Right forelimb (tissue), 1 donor: Measurements from ENCODE around the gene TEAD4.
A peak's percentile ranks its signal among the peaks of the same experiment; 100 is the strongest.

Experiments used
- DNase-seq: peaks from one replicate; pipeline ENCODE4 v3.0.0-alpha.2; 2018

The TEAD4 gene

DNA sequence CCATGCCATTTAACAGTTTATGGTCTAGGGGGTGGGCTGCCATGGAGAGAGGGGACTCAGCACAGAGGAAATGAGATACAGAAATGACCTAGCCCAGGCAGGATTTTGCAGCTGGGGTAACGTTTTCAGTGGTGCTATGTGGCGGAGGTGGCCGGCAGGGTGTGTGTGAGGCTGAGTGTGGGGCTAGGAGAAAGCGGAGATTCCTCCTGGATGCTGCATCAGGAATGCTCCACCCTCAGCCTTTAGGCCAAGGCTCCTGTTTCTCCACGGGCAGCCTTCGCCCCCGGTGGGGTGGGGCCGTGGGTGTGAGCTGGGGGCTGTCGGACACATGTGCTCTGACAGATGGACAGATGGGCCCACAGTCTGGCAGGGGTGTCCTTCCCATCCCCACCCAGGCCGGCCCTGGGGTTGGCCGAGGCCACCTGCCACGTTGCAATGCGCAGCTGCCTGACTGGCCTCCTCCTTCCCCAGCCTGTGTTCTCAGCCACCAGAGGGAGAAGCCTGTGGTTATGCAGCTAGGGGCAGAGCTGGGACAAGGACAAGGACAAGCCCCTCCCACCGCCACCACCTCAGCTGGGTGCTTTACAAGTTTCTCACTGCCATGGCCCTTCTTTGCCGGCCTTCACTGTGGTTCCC, 44.3 kb downstream of the TEAD4 start:
- peak; percentile 61 for DNase-seq

GRCh38 chr12:3004655-3005565, 45.7 kb downstream of the TEAD4 start:
- peak; percentile 61 for DNase-seq

- DNase-seq: no peak
These were observed 46.5 kb downstream of the TEAD4 start for GRCh38 chr12:3005736-3006135.

- no peak for DNase-seq
These were observed 50.6 kb downstream of the TEAD4 start for GRCh38 chr12:3009780-3010179.

DNA sequence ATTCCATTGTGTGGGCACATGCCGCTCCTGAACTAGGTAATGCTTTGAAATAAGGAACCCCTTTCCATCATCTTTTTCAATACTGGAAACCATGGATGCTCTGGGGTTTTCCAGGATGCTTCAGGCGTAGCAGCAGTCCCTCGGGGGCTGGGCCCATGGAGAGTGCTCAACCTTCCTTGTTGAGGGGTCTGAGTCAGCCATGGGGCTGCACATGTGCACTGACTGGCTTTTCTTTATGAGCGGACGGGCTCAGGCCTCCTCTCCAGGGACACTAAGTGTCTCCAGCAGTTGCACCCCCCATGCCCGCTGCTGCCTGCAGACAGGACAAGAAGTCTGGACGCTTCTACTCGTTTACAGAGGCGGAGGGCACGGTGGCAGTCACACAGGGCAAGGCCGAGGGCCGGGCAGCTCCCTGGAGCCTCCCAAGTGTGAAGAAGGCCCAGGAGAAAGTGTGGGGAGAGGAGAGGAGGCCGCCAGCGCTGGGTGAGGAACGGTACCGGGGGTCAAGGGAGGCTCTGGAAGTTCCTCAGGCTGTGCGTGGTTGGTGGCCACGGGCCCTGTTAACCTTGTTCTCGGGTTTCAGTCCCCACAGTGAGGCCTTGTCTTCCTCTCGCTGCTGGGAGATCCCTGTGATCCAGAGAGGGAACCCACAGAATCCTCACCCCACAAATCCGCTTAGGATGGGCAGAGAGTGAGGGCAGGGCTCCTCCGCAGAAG, 51.2 kb downstream of the TEAD4 start:
- no peak for DNase-seq

- no peak for DNase-seq
These were observed 53.6 kb downstream of the TEAD4 start for GRCh38 chr12:3012786-3013185.

DNA sequence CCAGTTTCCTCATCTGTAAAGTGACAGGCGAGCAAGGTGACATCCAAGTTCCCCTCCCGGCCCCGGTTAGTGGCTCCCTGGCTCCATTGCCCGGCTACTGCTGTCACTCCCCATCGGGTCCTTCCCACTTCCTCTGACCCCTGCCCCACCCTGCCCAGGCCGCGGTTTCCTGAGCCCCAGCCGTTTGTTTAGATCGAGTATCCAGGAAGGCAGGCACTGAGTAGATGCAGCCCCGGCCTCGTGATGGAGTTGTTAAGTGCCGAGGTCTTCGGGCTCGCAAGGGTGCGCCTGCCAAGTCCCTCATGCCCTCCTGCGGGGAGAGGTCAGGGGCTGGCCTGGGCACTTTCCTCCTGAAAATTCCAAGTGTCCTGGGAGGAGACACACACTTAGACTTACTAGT, 55.4 kb downstream of the TEAD4 start:
- DNase-seq: no peak

GRCh38 chr12:3015356-3015755, 56.2 kb downstream of the TEAD4 start:
- DNase-seq: no peak

- no peak for DNase-seq
These were observed 57.0 kb downstream of the TEAD4 start for GRCh38 chr12:3016191-3016590.

GRCh38 chr12:3017281-3017680, 58.1 kb downstream of the TEAD4 start:
- no peak for DNase-seq

DNA sequence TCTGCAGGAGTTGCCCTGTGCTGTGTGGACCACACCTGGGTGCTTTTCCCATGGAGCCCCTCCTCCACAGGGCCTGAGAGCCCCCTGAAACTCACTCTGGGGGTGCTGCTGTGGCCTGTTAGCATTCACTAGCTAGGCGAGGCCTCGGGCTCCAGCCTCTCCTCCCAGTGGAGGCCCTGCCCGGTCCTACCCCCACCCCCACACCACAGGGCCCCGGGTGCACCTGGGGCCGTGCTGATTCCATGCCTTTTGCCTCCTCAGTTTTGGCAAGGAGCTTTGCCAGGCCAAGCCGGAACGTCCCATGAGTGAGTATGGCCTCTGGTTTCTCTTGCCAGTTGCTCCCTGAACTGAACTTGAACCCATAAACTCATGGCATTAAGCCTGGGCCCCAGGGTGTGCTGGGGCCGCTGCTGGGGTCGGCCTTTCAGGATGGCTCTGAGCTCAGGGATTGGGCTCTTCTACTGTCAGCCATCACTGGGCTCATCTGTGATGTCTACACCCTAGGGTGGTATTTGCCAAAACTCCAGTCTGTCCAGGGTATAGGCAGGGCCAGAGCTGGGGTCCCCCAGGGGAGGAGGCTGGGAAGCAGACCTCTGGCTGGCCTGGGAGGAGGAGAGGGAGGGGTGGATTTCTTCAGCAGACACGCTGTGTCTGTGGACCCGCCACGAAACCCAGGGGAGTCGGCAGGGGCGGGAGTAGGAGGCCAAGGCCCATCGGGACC, 59.2 kb downstream of the TEAD4 start:
- no peak for DNase-seq

DNA sequence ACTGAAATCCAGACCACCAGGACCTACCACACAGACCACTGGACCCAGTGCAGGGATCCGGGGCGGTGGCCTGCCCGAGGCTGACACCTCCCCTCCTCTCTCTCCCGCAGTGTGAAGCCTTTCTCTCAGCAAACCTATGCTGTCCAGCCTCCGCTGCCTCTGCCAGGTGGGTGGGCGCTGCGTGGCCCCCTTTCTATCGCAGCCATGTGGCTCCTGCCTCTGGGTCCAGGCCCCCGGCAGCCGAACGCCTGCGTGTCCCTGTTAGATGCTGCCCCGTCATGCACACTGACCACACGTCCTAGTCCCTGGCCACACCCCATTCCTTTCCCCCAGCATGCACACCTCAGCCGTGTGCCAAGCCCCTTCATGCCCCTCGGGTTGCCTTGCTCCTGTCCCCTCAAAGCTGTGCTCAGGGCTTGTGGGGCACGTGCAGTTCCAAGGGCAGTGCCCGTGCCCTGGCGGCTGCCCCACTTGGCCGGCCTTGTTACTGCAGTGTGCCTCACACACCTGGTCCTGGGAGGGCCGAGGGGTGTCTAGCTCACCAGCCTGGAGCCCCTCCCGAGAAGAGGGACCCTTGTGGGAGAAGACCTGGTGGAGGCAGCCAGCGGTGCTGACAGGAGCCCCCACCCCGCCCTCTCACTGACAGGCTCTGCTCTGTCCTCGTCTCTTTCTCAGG, 59.9 kb downstream of the TEAD4 start:
- DNase-seq: no peak

DNA sequence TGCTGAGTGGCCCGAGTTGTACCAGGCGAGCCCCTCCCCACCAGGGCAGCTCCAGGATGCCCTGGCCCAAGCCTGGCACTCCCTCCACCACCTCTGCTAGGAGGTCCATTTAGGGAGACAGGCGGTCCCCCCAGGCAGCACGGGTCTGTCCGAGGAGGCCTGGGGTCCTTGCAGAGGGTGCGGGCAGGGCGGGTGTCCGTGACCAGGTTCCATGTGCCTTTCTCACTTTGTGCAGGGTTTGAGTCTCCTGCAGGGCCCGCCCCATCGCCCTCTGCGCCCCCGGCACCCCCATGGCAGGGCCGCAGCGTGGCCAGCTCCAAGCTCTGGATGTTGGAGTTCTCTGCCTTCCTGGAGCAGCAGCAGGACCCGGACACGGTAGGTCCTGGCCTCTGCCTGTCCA, 61.2 kb downstream of the TEAD4 start:
- no peak for DNase-seq

DNA sequence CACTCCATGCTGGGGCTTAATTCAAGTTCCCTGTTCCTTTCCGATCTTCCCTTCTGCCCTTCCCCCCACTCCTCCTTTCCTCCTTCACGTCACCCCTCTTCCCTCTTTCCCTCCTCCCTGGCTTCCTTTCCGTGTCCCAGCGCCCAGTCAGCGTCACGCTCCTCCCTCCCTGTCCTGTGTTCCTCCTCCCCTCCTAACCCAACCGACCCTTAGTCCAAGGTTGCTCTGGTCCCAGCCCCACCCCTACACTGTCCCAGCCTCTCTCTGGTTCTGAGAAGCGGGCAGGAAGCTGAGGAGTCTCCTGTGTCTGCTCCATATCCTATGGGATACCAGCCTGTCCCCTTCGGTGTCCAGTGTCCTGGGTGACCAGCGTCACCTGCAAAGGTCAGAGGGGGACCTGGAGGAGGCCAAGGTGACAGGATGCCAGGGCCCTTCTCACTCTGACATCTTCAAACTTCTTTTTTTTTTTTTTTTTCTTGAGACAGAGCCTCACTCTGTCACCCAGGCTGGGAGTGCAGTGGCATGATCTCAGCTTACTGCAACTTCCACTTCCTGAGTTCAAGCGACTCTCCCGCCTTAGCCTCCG, 61.7 kb downstream of the TEAD4 start:
- no peak for DNase-seq

DNA sequence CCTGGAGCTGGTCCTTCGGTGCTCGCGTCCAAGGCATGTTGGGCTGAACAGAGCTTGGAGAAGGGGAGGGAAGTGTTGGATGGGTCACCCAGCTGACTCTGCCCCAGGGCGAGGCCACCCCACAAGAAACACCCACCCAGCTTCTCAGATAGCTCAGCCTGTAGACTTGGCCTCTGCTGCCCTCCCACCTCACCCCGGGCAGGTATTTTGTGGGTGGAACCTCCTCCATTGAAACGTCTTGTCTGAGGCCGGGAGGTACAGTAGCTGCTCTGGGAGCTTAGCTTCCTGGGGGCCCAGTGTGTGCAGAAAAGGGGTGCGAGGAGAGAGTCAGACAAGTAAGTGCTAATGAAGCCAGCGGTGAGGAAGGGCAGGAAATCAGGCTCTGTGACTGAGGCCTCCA, 63.2 kb downstream of the TEAD4 start:
- DNase-seq: no peak

DNA sequence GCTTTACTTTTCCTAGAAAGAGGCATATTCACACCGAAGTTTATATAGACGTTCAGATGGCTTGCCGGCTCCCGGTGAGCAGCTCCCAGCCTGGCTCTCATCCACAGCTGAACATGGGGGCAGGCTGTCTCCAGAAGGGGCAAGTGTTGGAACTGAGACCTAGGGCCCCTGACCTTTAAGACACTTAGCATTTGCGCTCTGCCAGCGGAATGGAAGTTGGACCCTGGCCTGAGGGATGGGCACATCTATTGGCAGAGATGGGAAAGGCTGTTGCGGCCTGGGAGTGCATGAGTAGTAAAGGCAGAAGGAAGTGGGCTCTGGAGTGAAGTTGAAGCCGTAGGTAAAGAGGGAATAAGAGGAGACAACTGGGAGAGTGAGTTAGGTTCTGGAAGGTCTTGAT, 63.8 kb downstream of the TEAD4 start:
- no peak for DNase-seq

- DNase-seq: no peak
These were observed 68.9 kb downstream of the TEAD4 start for GRCh38 chr12:3028108-3028507.

DNA sequence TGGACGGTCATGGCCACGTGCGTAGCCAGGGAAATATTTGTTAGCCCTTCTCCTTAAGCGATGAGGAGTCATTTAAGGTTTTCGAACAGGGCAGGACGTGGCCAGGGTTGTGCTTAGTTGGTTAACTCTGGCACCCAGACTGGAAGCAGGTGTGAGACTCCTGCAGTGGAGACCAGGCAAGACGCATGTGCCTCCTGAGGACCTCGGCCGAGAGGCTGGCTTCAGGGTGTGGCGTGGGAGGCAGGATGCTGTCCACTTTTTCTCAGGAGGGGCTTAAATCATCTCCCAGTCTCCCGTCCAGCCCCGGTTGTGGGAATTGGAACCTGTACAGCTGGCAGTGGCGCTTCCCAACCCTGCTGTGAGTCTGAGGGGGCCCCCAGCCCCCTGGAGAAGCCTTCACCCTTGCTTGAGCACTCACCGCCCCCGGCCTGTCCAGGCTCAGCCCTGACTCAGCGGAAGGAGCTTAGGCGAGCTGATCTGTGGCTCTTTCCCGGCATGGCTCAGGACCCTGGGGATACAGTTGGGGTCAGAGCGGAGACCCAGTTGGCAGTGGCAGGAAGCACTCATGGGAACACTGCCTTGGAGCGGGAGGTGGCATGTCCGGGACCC, 71.7 kb downstream of the TEAD4 start:
- no peak for DNase-seq

GRCh38 chr12:3032161-3032560, 73.0 kb downstream of the TEAD4 start:
- DNase-seq: no peak

GRCh38 chr12:3032770-3033538, 73.8 kb downstream of the TEAD4 start:
- peak; percentile 61 for DNase-seq

DNA sequence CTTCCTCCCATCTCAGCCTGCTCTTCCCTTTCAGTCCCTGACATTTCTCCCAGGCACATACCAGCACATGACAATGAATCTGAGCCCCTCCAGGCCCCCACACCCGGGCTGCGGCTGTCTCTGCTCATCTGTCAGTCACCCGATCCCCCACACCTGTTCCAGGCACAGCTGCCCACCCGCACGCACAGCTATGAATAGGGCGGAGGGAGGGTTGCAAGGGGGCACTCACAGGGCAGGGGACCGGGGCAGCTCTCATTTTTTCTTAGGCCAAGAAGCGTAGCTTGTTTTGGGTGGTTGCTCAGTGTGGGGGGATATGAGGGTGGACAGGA, 74.3 kb downstream of the TEAD4 start:
- DNase-seq: peak; percentile 82
